ENCODE results near the gene NUF2. TPM values are rescaled to one million over a fixed set of nuclear protein-coding genes. Genes with fewer than 3 reads are reported as not detected.
"Not testable (repeated sequence)": the region's sequence is repeated elsewhere in the genome, so short reads cannot be mapped to it uniquely, and the experiment has no call there.

Gene NUF2
- total RNA-seq, 4 donors from 2014 or later = 0.44 to 2.2 TPM; not detected in 2

DNA sequence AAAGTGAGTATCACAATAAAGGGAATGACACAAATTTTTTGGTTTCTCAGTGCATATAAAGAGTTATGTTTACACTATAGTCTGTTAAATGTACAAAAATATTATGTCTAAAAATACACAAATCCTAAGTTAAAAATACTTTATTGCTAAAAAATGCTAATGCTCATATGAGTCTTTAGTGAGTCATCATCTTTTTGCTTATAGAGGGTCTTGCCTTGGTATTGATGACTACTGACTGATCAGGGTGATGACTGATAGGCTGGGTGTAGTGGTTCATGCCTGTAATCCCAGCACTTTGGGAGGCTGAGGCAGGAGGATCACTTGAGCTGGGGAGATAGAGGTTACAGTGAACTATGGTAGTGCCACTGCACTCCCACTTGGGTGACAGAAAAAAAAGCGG lies 12.9 kb upstream of the NUF2 start:
- intact Hi-C loops (cut with DNase I) = no loop called here
- Histone ChIP-seq H3K4me1 (no peaks in the 10 kb centered on the region), H3K27ac (no peak overlapping the region), H3K27me3 (no peaks in the 10 kb centered on the region), H3K9me3 (no peaks in the 10 kb centered on the region), H3K4me3 (replicated peaks in 1 of 3) (no peak overlapping the region), H3K36me3 (no peaks in the 10 kb centered on the region)
- DNase-seq = no peak
- TF ChIP-seq, protein P1, sequence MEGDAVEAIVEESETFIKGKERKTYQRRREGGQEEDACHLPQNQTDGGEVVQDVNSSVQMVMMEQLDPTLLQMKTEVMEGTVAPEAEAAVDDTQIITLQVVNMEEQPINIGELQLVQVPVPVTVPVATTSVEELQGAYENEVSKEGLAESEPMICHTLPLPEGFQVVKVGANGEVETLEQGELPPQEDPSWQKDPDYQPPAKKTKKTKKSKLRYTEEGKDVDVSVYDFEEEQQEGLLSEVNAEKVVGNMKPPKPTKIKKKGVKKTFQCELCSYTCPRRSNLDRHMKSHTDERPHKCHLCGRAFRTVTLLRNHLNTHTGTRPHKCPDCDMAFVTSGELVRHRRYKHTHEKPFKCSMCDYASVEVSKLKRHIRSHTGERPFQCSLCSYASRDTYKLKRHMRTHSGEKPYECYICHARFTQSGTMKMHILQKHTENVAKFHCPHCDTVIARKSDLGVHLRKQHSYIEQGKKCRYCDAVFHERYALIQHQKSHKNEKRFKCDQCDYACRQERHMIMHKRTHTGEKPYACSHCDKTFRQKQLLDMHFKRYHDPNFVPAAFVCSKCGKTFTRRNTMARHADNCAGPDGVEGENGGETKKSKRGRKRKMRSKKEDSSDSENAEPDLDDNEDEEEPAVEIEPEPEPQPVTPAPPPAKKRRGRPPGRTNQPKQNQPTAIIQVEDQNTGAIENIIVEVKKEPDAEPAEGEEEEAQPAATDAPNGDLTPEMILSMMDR (IDR thresholded peaks at IDR 0.05) = no peak
- no peak for TF ChIP-seq POLR2A (IDR thresholded peaks at IDR 0.05)
- 100% methylated on average over 1 of the region's 1 CpG for WGBS, 2 donors

DNA sequence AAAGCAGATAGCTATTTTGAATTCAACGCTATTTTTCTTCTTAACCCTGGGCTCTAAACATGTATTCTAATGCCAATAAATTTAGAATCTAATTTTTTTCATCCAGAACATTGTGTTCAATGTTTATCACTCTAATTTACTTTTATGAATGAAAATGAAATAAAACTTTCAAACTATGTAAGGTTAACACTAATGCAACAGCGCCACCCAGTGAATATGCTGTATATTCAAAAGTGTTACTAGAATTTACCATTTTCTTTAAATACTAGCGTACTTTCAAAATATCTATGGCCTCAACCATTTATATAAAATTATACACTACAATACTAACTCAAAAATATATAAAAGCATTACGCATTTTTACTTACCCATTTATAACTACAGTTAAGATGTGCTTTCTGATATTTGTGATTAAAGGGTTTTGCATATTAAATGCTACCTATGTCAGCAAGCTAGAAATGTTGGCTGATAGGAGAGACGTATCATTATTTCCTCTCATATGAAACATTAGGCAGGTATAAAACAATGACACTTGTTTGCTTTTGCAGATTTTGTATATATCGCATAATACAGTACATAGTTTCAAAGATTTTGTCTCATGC lies 5.9 kb upstream of the NUF2 start:
- Histone ChIP-seq H3K27ac (no peak overlapping the region), H3K4me1 (peaks cover 2 to 3% of the 10 kb centered on the region in 2 donors), H3K9me3 (no peaks in the 10 kb centered on the region), H3K27me3 (no peaks in the 10 kb centered on the region), H3K4me3 (replicated peaks in 1 of 3) (no peak overlapping the region), H3K36me3 (no peaks in the 10 kb centered on the region)
- TF ChIP-seq, protein P1 (IDR thresholded peaks at IDR 0.05) = peak in 5 of 6 experiments; percentile 10 to 65 (median 52)
- TF ChIP-seq POLR2A (IDR thresholded peaks at IDR 0.05) = no peak
- intact Hi-C loops (cut with DNase I) = loop anchor here (10.0 kb wide), 1 partner anchor 461 kb away; no protein-coding TSS in a partner anchor
- 56 to 61% methylated on average over 6 of the region's 6 CpGs for WGBS, 2 donors
- DNase-seq = peak in 1 of 2 donors; percentile 12

DNA sequence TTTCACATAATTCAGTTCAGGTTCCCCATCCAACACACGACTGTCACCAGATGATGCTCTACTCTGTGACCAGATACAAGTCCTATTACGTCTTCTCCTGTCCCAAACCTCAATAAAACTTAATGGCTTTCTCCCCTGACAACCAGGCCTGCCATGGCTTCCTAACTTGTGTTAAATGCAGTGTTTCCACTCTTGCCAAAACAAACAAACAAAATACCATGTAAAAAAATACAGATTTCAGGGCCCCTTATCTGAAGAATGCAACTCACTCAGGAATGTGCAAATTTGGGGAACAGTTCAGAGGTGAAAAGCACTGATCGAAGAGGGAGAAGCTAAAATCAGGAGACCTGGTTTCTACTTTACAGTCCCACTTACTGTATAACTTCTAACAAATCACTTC lies 863 bp upstream of the NUF2 start:
- H3K4me1 ChIP-seq = peaks cover 10 to 11% of the 10 kb centered on the region in 2 donors
- 34 to 35% methylated on average over 3 of the region's 3 CpGs for WGBS, 2 donors
- peak overlapping the region in 1 of 3 donors; percentile 35 for H3K27ac ChIP-seq
- H3K9me3 ChIP-seq = no peaks in the 10 kb centered on the region
- intact Hi-C loops (cut with DNase I) = no loop called here
- TF ChIP-seq, protein P1 (IDR thresholded peaks at IDR 0.05) = no peak
- TF ChIP-seq POLR2A (IDR thresholded peaks at IDR 0.05) = no peak
- H3K27me3 ChIP-seq = no peaks in the 10 kb centered on the region
- H3K36me3 ChIP-seq = no peaks in the 10 kb centered on the region
- DNase-seq = no peak
- H3K4me3 ChIP-seq (replicated peaks in 1 of 3) = peak overlapping the region; percentile 46 to 59 (median 48)

DNA sequence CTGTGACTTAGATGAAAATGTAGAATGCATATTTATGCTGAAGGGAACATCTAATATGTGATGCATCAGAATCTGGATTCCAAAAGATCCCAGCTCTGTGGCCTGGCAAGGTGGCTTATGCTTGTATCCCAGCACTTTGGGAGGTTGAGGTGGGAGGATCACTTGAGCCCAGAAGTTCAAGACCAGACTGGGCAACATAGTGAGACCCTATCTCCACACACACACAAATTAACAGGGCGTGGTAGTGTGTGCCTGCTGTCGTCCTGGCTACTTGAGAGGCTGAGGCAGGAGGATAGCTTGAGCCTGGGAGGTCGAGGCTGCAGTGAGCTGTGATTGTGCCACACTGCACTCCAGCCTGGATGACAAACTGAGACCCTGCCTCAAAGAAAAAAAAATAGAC lies 1.6 kb downstream of the NUF2 start:
- WGBS, 2 donors = 91 to 94% methylated on average over 3 of the region's 3 CpGs
- intact Hi-C loops (cut with DNase I) = not testable (repeated sequence)

DNA sequence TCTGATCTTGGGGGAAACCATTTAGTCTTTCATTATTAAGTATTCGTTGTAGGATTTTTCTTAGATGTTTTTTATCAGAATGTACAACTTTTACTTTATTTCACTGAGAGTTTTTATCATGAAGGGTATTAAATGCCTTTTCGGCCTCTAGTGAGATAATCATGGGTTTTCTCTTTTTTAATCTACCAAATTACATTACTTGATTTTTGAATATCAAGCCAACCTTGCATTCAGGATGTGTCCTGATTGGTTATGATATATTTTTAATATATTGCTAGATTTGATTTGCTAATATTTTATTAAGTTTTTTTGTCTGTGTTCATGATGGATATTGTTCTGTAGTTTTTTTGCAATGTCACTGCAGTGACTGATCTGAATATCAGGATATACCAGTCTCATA lies 9.4 kb downstream of the NUF2 start:
- Histone ChIP-seq H3K36me3 (no peaks in the 10 kb centered on the region), H3K9me3 (no peaks in the 10 kb centered on the region), H3K4me3 (replicated peaks in 1 of 3) (no peak overlapping the region), H3K27ac (no peak overlapping the region), H3K4me1 (no peaks in the 10 kb centered on the region), H3K27me3 (no peaks in the 10 kb centered on the region)
- TF ChIP-seq POLR2A (IDR thresholded peaks at IDR 0.05) = no peak
- TF ChIP-seq, protein P1 (IDR thresholded peaks at IDR 0.05) = no peak
- intact Hi-C loops (cut with DNase I) = no loop called here
- WGBS, 2 donors = 97 to 98% methylated on average over 2 of the region's 2 CpGs
- no peak for DNase-seq

More for the DNA sequence above, 1.6 kb downstream of the NUF2 start:
- H3K4me3 ChIP-seq (replicated peaks in 1 of 3); H3K27ac ChIP-seq; H3K9me3 ChIP-seq; H3K36me3 ChIP-seq; H3K27me3 ChIP-seq; DNase-seq: not testable (repeated sequence)
- H3K4me1 ChIP-seq = peaks cover 10 to 11% of the 10 kb centered on the region in 2 donors
